HG02970 (cell line): ENCODE results near the gene RBM47.

ENCODE experiments used
- ATAC-seq: cut with Tn5 transposase; IDR thresholded peaks from one replicate; pipeline ENCODE4 v1.9.1; 2021; ENCODE audit warnings: mild to moderate bottlenecking, moderate library complexity, moderate number of reproducible peaks; ENCODE audit not compliant: unreplicated experiment, low FRiP score

Gene RBM47

GRCh38 chr4:40626183-40626990 lies 3.3 kb downstream of the RBM47 start:
- ATAC-seq, result no peak

- no peak for ATAC-seq
Measured at GRCh38 chr4:40623707-40624106, 6.0 kb downstream of the RBM47 start.

- ATAC-seq, result no peak
Measured at GRCh38 chr4:40622913-40623312, 6.8 kb downstream of the RBM47 start.

- no peak for ATAC-seq
Measured at GRCh38 chr4:40621592-40622512, 7.8 kb downstream of the RBM47 start.

- ATAC-seq, result no peak
Measured at GRCh38 chr4:40621229-40621591, 8.5 kb downstream of the RBM47 start.

- ATAC-seq, result no peak
Measured at GRCh38 chr4:40619600-40619999, 10.1 kb downstream of the RBM47 start.

GRCh38 chr4:40617872-40618271 lies 11.8 kb downstream of the RBM47 start:
- ATAC-seq, result no peak

- ATAC-seq, result no peak
Measured at GRCh38 chr4:40614031-40614430, 15.6 kb downstream of the RBM47 start.

- ATAC-seq, result no peak
Measured at GRCh38 chr4:40613456-40613855, 16.2 kb downstream of the RBM47 start.

- no peak for ATAC-seq
Measured at GRCh38 chr4:40612831-40613230, 16.8 kb downstream of the RBM47 start.

GRCh38 chr4:40612283-40612682 lies 17.4 kb downstream of the RBM47 start:
- no peak for ATAC-seq

GRCh38 chr4:40608628-40609027 lies 21.0 kb downstream of the RBM47 start:
- no peak for ATAC-seq

GRCh38 chr4:40607221-40607620 lies 22.4 kb downstream of the RBM47 start:
- ATAC-seq, result no peak

GRCh38 chr4:40606239-40606767 lies 23.4 kb downstream of the RBM47 start:
- no peak for ATAC-seq

- ATAC-seq, result no peak
Measured at GRCh38 chr4:40603281-40603680, 26.4 kb downstream of the RBM47 start.

- no peak for ATAC-seq
Measured at GRCh38 chr4:40601641-40602040, 28.0 kb downstream of the RBM47 start.

- ATAC-seq, result no peak
Measured at GRCh38 chr4:40600850-40601249, 28.8 kb downstream of the RBM47 start.

- ATAC-seq, result no peak
Measured at GRCh38 chr4:40599431-40599830, 30.2 kb downstream of the RBM47 start.

- no peak for ATAC-seq
Measured at GRCh38 chr4:40596522-40596921, 33.1 kb downstream of the RBM47 start.

- ATAC-seq, result no peak
Measured at GRCh38 chr4:40595981-40596380, 33.7 kb downstream of the RBM47 start.
